ENCODE measurements around the gene AHNAK2. TPM values are rescaled to one million over a fixed set of nuclear protein-coding genes. Genes with fewer than 3 reads are reported as not detected.

Gene AHNAK2
- total RNA-seq, 1 experiment from 2014 or later, result 45.0 TPM

DNA sequence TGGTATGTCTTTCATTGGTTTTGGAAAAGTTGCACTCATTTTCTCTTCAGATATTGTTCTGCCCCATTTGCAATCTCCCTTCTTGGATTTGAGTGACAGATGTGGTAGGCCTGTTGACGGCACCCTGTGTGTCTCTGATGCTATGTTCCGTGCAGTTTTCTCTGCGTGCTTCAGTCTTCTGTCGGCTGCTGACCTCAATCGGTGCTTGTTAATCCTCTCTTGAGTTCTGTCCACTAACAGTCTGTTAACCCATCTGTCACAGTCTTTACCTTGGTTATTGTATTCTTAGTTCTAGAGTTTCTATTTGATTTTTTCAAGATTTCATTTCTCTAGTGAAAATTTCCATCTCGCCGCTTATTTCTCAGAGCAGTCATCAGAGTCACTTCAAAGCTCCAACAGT, 74.2 kb downstream of the AHNAK2 start:
- Histone ChIP-seq H3K36me3 (ENCODE audit: control insufficient read depth in 1 of 2, insufficient read depth in 2 of 2, low read length in 2 of 2) (no peaks in the 10 kb centered on the region), H3K9ac (ENCODE audit: low read length) (no peak overlapping the region), H4K20me1 (ENCODE audit: insufficient read depth) (no peaks in the 10 kb centered on the region), H3K79me2 (ENCODE audit: insufficient read depth, low read length) (no peaks in the 10 kb centered on the region), H3K4me2 (ENCODE audit: low read length) (no peak overlapping the region), H3K27me3 (ENCODE audit: insufficient read depth, low read length) (peaks cover 5% of the 10 kb centered on the region; the same call in 1 of the 2 replicates), H3K9me2 (ENCODE audit: insufficient read depth) (no peaks in the 10 kb centered on the region), H3K9me3 (ENCODE audit: control insufficient read depth in 1 of 2, insufficient read depth in 1 of 2, low read depth in 1 of 2, low read length in 2 of 2) (peaks cover 0 to 8% of the 10 kb centered on the region in 2 experiments; a peak in 1 of 4 replicates), H2AFZ (ENCODE audit: low read depth, low read length, poor library complexity, severe bottlenecking) (no peak overlapping the region), H3K4me3 (replicated peaks in 1 of 2; ENCODE audit: low read depth in 1 of 2, low read length in 2 of 2) (no peak overlapping the region), H3K27ac (ENCODE audit: low read depth, low read length) (no peak overlapping the region), H3K4me1 (ENCODE audit: control insufficient read depth in 1 of 2, insufficient read depth in 2 of 2, low read length in 2 of 2) (no peaks in the 10 kb centered on the region)
- RAD21 ChIA-PET (ENCODE audit: low non-redundant PET in 1 of 2, low total read pairs in 2 of 2, uncharacterized antibody in 2 of 2, unreplicated experiment in 2 of 2), result no interaction called here
- POLR2A ChIA-PET, result no interaction called here
- CTCF ChIA-PET, result no interaction called here
- intact Hi-C loops (cut with micrococcal nuclease), result no loop called here
- TF ChIP-seq CEBPB (IDR thresholded peaks at IDR 0.05; ENCODE audit: low read depth) (no peak), ZBTB33 (IDR thresholded peaks at IDR 0.05; ENCODE audit: extremely low read depth, insufficient replicate concordance, low read length) (no peak), MAX (IDR thresholded peaks at IDR 0.05) (no peak), SRF (IDR thresholded peaks at IDR 0.05; ENCODE audit: low read depth) (no peak), YY1 (IDR thresholded peaks at IDR 0.05; ENCODE audit: extremely low read depth, insufficient replicate concordance, low read depth, low read length) (no peak)
- ATAC-seq (no peak), DNase-seq (ENCODE audit: low read depth, low spot score) (no peak)
- BruUV-seq (replicated peaks), result no TSS peak

GRCh38 chr14:104900639-104901512, 77.3 kb downstream of the AHNAK2 start:
- POLR2A ChIA-PET, result no interaction called here
- TF ChIP-seq FOSL1 (IDR thresholded peaks at IDR 0.05; ENCODE audit: low read depth), result no peak
- TF ChIP-seq EZH2 (IDR thresholded peaks at IDR 0.05), result no peak
- no peak for TF ChIP-seq JUND (IDR thresholded peaks at IDR 0.05)
- no peak for TF ChIP-seq SIN3A (IDR thresholded peaks at IDR 0.05; ENCODE audit: low read depth)
- no peak for TF ChIP-seq MAX (IDR thresholded peaks at IDR 0.05)
- TF ChIP-seq ZBTB33 (IDR thresholded peaks at IDR 0.05; ENCODE audit: extremely low read depth, insufficient replicate concordance, low read length), result no peak
- TF ChIP-seq YY1 (IDR thresholded peaks at IDR 0.05; ENCODE audit: extremely low read depth, insufficient replicate concordance, low read depth, low read length), result no peak
- no peak for TF ChIP-seq CBX3 (IDR thresholded peaks at IDR 0.05; ENCODE audit: low read depth)
- TF ChIP-seq POLR2A (IDR thresholded peaks at IDR 0.05; ENCODE audit: borderline replicate concordance, extremely low read depth, insufficient read depth, insufficient read length), result no peak
- TF ChIP-seq SP1 (IDR thresholded peaks at IDR 0.05; ENCODE audit: low read depth), result no peak
- TF ChIP-seq ELF1 (IDR thresholded peaks at IDR 0.05; ENCODE audit: borderline replicate concordance, low read depth), result no peak
- TF ChIP-seq EZH2phosphoT487 (IDR thresholded peaks at IDR 0.05; ENCODE audit: borderline replicate concordance), result no peak
- no peak for TF ChIP-seq CEBPB (IDR thresholded peaks at IDR 0.05; ENCODE audit: low read depth)
- no peak for TF ChIP-seq EGR1 (IDR thresholded peaks at IDR 0.05; ENCODE audit: low read depth)
- no peak for TF ChIP-seq SRF (IDR thresholded peaks at IDR 0.05; ENCODE audit: low read depth)

More at GRCh38 chr14:104900639-104901512, 77.3 kb downstream of the AHNAK2 start:
- Histone ChIP-seq H3K79me2 (ENCODE audit: insufficient read depth, low read length) (no peaks in the 10 kb centered on the region), H3K4me3 (replicated peaks in 1 of 2; ENCODE audit: low read depth in 1 of 2, low read length in 2 of 2) (no peak overlapping the region), H3K4me2 (ENCODE audit: low read length) (no peak overlapping the region), H2AFZ (ENCODE audit: low read depth, low read length, poor library complexity, severe bottlenecking) (no peak overlapping the region), H3K9me3 (ENCODE audit: control insufficient read depth in 1 of 2, insufficient read depth in 1 of 2, low read depth in 1 of 2, low read length in 2 of 2) (no peaks in the 10 kb centered on the region), H3K27me3 (ENCODE audit: insufficient read depth, low read length) (peaks cover 5% of the 10 kb centered on the region; the same call in 1 of the 2 replicates), H3K36me3 (ENCODE audit: control insufficient read depth in 1 of 2, insufficient read depth in 2 of 2, low read length in 2 of 2) (no peaks in the 10 kb centered on the region), H3K9ac (ENCODE audit: low read length) (no peak overlapping the region), H3K4me1 (ENCODE audit: control insufficient read depth in 1 of 2, insufficient read depth in 2 of 2, low read length in 2 of 2) (peaks cover 0 to 7% of the 10 kb centered on the region in 2 experiments; a peak in 1 of 4 replicates), H4K20me1 (ENCODE audit: insufficient read depth) (no peaks in the 10 kb centered on the region), H3K27ac (ENCODE audit: low read depth, low read length) (no peak overlapping the region), H3K9me2 (ENCODE audit: insufficient read depth) (no peaks in the 10 kb centered on the region)
- no peak for DNase-seq (ENCODE audit: low read depth, low spot score)
- intact Hi-C loops (cut with micrococcal nuclease), result no loop called here
- no peak for ATAC-seq
- ChIA-PET RAD21 (ENCODE audit: low non-redundant PET in 1 of 2, low total read pairs in 2 of 2, uncharacterized antibody in 2 of 2, unreplicated experiment in 2 of 2) (no interaction called here), CTCF (no interaction called here)
- no TSS peak for BruUV-seq (replicated peaks)

Data from HCT116 (cell line).